ENCODE data around the gene GALNTL6.

DNA sequence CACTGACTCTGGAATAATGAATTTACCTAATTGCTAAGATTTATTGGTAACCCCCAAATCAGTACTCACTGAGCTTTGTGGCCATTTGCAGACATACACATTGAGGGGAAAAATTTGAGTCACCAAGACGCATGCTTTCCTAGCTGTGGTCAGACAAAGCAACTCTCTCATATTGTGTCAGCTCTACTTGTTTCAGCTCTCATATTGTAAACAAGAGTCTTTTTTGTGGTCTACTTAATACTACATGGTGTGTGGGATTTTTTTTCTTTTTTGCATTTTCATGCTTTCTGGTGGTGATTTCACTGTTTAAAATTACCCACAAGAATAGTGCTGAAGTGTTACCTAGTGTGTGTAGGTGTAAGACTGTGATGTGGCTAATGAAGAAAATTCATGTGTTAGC is 927.2 kb downstream of the GALNTL6 start:
- TF ChIP-seq EZH2 (IDR thresholded peaks at IDR 0.05; ENCODE audit: insufficient read depth, poor library complexity, severe bottlenecking) (no peak), EZH2phosphoT487 (IDR thresholded peaks at IDR 0.05; ENCODE audit: insufficient read depth, low read depth) (no peak)
